Thoracic aorta (tissue), 2 donors: ENCODE results near the gene SUMO4. TPM values are rescaled to one million over a fixed set of nuclear protein-coding genes. Genes with fewer than 3 reads are reported as not detected.

Experiments
- ATAC-seq: fragments of 150-250 bp; one replicate; pipeline ENCODE4 v1.8.0; 2017; ENCODE audit warnings: low read depth; ENCODE audit not compliant: insufficient number of reproducible peaks, low FRiP score
- DNase-seq: peaks from one replicate; pipeline ENCODE4 v3.0.0-alpha.2; 2020; ENCODE audit warnings: low spot score
- H3K27ac ChIP-seq, 2 donors: fragments of 200-600 bp; sonication (generic); 1 replicate in 1 of 2; 2 replicates in 1 of 2; pipeline ENCODE4 v1.5.1; 2016; ENCODE audit warnings: mild to moderate bottlenecking in 2 of 2, moderate library complexity in 2 of 2
- H3K27me3 ChIP-seq: fragments of 200-600 bp; sonication (generic); replicated peaks from 2 replicates; pipeline ENCODE4 v1.6.0; 2016; ENCODE audit warnings: mild to moderate bottlenecking; ENCODE audit not compliant: insufficient read depth
- H3K36me3 ChIP-seq: fragments of 200-600 bp; sonication (generic); one replicate; pipeline ENCODE4 v1.5.1; 2016
- H3K4me1 ChIP-seq, 2 donors: fragments of 200-600 bp; sonication (generic); 1 replicate in 1 of 2; 2 replicates in 1 of 2; pipeline versions ENCODE4 v1.5.1 to v1.6.0; 2016; ENCODE audit warnings: low read depth in 2 of 2, mild to moderate bottlenecking in 1 of 2; ENCODE audit not compliant: control insufficient read depth in 1 of 2
- H3K4me3 ChIP-seq: fragments of 200-600 bp; sonication (generic); 2 replicates; pipeline ENCODE4 v1.5.1; 2016; ENCODE audit warnings: mild to moderate bottlenecking
- H3K9me3 ChIP-seq: fragments of 200-600 bp; sonication (generic); 2 replicates; pipeline ENCODE4 v1.5.1; 2016
- total RNA-seq, 2 donors: library from RNA; depleted of rRNA; stranded (reverse); fragments of >200 nt; gene quantifications; one replicate each; pipeline versions ENCODE4 v1.1.0 to v1.2.3, GENCODE V29; 2016
- TF ChIP-seq, protein P1 (sequence below): fragments of 200-600 bp; sonication (generic); IDR thresholded peaks from one replicate; pipeline ENCODE4 v1.5.1; 2019; ENCODE audit warnings: antibody characterized with exemption

Gene SUMO4
- total RNA-seq, 2 donors from 2014 or later: 3.2 to 5.6 TPM

DNA sequence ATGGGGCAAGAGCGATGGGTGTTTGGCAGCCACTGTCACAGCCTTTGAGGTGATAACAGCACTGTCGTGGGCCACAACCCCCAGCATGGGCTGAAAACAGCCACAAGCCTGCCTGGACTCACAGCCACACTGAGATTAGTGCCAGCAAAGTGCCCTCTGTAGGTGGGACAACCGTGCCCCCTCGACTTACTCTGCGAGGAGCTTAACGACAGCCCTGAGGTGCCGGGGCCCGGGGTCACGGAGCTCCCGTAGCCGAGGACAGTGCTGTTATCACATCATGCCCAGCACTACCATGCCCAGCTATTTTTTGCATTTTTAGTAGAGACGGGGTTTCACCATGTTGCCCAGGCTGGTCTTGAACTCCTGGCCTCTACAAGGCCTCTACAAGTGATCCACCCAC, 36.6 kb downstream of the SUMO4 start:
- Histone ChIP-seq H3K36me3 (no peaks in the 10 kb centered on the region), H3K4me1 (no peaks in the 10 kb centered on the region), H3K9me3 (no peaks in the 10 kb centered on the region), H3K27me3 (no peaks in the 10 kb centered on the region), H3K27ac (no peak overlapping the region), H3K4me3 (no peak overlapping the region)
- no peak for ATAC-seq
- TF ChIP-seq, protein P1, sequence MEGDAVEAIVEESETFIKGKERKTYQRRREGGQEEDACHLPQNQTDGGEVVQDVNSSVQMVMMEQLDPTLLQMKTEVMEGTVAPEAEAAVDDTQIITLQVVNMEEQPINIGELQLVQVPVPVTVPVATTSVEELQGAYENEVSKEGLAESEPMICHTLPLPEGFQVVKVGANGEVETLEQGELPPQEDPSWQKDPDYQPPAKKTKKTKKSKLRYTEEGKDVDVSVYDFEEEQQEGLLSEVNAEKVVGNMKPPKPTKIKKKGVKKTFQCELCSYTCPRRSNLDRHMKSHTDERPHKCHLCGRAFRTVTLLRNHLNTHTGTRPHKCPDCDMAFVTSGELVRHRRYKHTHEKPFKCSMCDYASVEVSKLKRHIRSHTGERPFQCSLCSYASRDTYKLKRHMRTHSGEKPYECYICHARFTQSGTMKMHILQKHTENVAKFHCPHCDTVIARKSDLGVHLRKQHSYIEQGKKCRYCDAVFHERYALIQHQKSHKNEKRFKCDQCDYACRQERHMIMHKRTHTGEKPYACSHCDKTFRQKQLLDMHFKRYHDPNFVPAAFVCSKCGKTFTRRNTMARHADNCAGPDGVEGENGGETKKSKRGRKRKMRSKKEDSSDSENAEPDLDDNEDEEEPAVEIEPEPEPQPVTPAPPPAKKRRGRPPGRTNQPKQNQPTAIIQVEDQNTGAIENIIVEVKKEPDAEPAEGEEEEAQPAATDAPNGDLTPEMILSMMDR: no peak
- no peak for DNase-seq

- no peaks in the 10 kb centered on the region for H3K36me3 ChIP-seq
These were observed 37.1 kb downstream of the SUMO4 start for GRCh38 chr6:149437212-149437611.

GRCh38 chr6:149438855-149439254, 38.8 kb downstream of the SUMO4 start:
- Histone ChIP-seq H3K4me1 (no peaks in the 10 kb centered on the region), H3K9me3 (no peaks in the 10 kb centered on the region), H3K27ac (no peak overlapping the region), H3K27me3 (no peaks in the 10 kb centered on the region), H3K4me3 (no peak overlapping the region), H3K36me3 (no peaks in the 10 kb centered on the region)
- TF ChIP-seq, protein P1: no peak
- no peak for ATAC-seq
- no peak for DNase-seq

More at GRCh38 chr6:149437212-149437611, 37.1 kb downstream of the SUMO4 start:
- TF ChIP-seq, protein P1: no peak
- Histone ChIP-seq H3K4me3 (no peak overlapping the region), H3K4me1 (no peaks in the 10 kb centered on the region), H3K9me3 (no peaks in the 10 kb centered on the region), H3K27ac (no peak overlapping the region), H3K27me3 (no peaks in the 10 kb centered on the region)
- no peak for DNase-seq
- ATAC-seq: no peak

GRCh38 chr6:149439626-149440025, 39.6 kb downstream of the SUMO4 start:
- no peak for DNase-seq
- no peaks in the 10 kb centered on the region for H3K4me1 ChIP-seq
- no peaks in the 10 kb centered on the region for H3K27me3 ChIP-seq
- TF ChIP-seq, protein P1: no peak
- no peaks in the 10 kb centered on the region for H3K9me3 ChIP-seq
- no peaks in the 10 kb centered on the region for H3K36me3 ChIP-seq
- ATAC-seq: no peak
- H3K27ac ChIP-seq: no peak overlapping the region
- no peak overlapping the region for H3K4me3 ChIP-seq

- ATAC-seq: no peak
These were observed 40.9 kb downstream of the SUMO4 start for GRCh38 chr6:149440735-149441671.

More at GRCh38 chr6:149440735-149441671, 40.9 kb downstream of the SUMO4 start:
- H3K4me3 ChIP-seq: no peak overlapping the region
- DNase-seq: no peak
- no peak overlapping the region for H3K27ac ChIP-seq
- no peaks in the 10 kb centered on the region for H3K27me3 ChIP-seq
- H3K9me3 ChIP-seq: no peaks in the 10 kb centered on the region
- TF ChIP-seq, protein P1: no peak
- no peaks in the 10 kb centered on the region for H3K36me3 ChIP-seq
- no peaks in the 10 kb centered on the region for H3K4me1 ChIP-seq
